ENCODE data around the gene ANKS1A. TPM values are rescaled to one million over a fixed set of nuclear protein-coding genes. Genes with fewer than 3 reads are reported as not detected.

ANKS1A gene
- total and polyA plus RNA-seq, 3 donors from 2014 or later: 44.2 to 96.9 (median 95.9) TPM

- intact Hi-C loops (cut with DNase I; ENCODE audit: low total_unique reads): no loop called here
- Histone ChIP-seq H3K36me3 (ENCODE audit: low read depth, missing control alignments) (no peaks in the 10 kb centered on the region), H3K27me3 (no peaks in the 10 kb centered on the region), H3K4me3 (no peak overlapping the region), H3K4me1 (peaks cover 11% of the 10 kb centered on the region), H3K27ac (no peak overlapping the region), H3K9me3 (no peaks in the 10 kb centered on the region)
- 87 to 96% methylated on average over 7 to 9 of the region's 9 CpGs for WGBS, 2 donors
- peak; percentile 11 for DNase-seq
- no peak for TF ChIP-seq POLR2A (IDR thresholded peaks at IDR 0.05)
- TF ChIP-seq, protein P1, sequence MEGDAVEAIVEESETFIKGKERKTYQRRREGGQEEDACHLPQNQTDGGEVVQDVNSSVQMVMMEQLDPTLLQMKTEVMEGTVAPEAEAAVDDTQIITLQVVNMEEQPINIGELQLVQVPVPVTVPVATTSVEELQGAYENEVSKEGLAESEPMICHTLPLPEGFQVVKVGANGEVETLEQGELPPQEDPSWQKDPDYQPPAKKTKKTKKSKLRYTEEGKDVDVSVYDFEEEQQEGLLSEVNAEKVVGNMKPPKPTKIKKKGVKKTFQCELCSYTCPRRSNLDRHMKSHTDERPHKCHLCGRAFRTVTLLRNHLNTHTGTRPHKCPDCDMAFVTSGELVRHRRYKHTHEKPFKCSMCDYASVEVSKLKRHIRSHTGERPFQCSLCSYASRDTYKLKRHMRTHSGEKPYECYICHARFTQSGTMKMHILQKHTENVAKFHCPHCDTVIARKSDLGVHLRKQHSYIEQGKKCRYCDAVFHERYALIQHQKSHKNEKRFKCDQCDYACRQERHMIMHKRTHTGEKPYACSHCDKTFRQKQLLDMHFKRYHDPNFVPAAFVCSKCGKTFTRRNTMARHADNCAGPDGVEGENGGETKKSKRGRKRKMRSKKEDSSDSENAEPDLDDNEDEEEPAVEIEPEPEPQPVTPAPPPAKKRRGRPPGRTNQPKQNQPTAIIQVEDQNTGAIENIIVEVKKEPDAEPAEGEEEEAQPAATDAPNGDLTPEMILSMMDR (IDR thresholded peaks at IDR 0.05): no peak
Measured at GRCh38 chr6:35083507-35083906, 194.5 kb downstream of the ANKS1A start.

DNA sequence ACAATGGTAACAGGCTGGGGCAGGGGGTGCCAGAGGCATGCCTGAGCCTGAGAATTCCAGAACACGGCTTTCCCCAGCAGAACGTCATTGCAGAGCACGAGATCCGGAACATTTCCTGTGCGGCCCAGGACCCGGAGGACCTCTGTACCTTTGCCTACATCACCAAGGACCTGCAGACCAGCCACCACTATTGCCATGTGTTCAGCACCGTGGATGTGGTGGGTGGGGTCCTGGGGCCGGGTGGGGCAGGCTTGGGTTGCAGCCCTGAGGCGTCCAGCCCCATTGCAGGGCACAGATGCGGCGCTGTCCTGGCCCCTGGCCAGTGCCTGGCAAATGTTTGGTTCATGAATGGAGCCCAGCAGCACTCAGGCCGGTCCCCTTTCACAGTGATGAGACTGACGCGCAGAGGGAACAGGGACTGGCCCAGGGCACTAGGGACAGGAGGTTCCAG is 195.0 kb downstream of the ANKS1A start:
- Histone ChIP-seq H3K4me1 (peaks cover 17% of the 10 kb centered on the region), H3K9me3 (no peaks in the 10 kb centered on the region), H3K36me3 (ENCODE audit: low read depth, missing control alignments) (no peaks in the 10 kb centered on the region), H3K4me3 (no peak overlapping the region), H3K27me3 (no peaks in the 10 kb centered on the region), H3K27ac (no peak overlapping the region)
- WGBS, 2 donors: 81% methylated on average over 14 of the region's 14 CpGs
- TF ChIP-seq POLR2A (IDR thresholded peaks at IDR 0.05): no peak
- TF ChIP-seq, protein P1 (IDR thresholded peaks at IDR 0.05): no peak
- DNase-seq: peak; percentile 13
- intact Hi-C loops (cut with DNase I; ENCODE audit: low total_unique reads): no loop called here

GRCh38 chr6:35084511-35085203 is 195.6 kb downstream of the ANKS1A start:
- Histone ChIP-seq H3K4me3 (no peak overlapping the region), H3K27me3 (no peaks in the 10 kb centered on the region), H3K27ac (no peak overlapping the region), H3K36me3 (ENCODE audit: low read depth, missing control alignments) (no peaks in the 10 kb centered on the region), H3K4me1 (peaks cover 23% of the 10 kb centered on the region), H3K9me3 (no peaks in the 10 kb centered on the region)
- 89 to 90% methylated on average over 8 to 12 of the region's 12 CpGs for WGBS, 2 donors
- intact Hi-C loops (cut with DNase I; ENCODE audit: low total_unique reads): no loop called here
- peak; percentile 13 for DNase-seq
- no peak for TF ChIP-seq POLR2A (IDR thresholded peaks at IDR 0.05)
- TF ChIP-seq, protein P1 (IDR thresholded peaks at IDR 0.05): no peak

DNA sequence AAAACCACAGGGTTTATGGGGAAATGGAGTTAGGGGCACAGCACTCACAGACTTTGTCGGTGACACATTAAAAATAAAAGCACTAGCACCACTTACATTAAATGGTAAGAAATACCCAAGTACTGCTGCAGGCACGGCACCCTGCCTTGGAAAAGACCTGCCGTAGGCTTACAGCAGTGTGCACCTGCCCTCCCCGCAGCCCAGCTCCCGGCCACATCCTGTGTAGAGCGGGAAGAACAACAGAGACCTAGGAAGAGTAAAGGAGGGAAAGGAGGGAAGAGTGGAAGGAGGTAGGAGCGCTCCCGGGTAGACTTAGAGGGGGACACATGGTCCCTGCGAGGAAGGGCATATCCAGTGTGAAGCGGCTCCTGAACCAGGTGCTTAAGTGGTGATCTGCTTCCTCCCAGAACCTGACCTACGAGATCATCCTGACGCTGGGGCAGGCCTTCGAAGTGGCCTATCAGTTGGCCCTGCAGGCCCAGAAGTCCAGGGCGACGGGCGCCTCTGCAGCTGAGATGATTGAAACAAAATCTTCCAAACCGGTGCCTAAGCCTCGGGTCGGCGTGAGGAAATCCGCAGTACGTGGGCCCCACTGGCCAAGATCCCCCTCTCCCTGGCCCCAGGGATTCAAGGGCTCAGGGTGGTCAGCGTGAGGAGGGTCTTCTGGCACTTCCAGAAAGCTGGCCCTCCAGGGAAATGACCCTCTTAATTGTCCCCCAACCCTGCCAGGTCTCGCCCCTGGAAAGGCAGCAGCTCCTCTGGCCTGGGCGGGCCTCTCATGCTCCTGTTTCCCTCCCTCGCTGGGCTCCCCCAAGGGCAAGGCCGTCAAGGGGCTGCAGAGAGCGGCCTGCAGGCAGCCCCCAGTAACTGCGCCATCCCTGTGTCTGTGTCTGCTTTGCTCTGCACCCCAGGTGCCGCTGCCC is 196.6 kb downstream of the ANKS1A start:
- WGBS, 2 donors: 91 to 93% methylated on average over 17 to 30 of the region's 30 CpGs
- TF ChIP-seq, protein P1 (IDR thresholded peaks at IDR 0.05): no peak
- no peak for TF ChIP-seq POLR2A (IDR thresholded peaks at IDR 0.05)
- H3K9me3 ChIP-seq: no peaks in the 10 kb centered on the region
- H3K36me3 ChIP-seq (ENCODE audit: low read depth, missing control alignments): no peaks in the 10 kb centered on the region
- H3K27me3 ChIP-seq: no peaks in the 10 kb centered on the region
- H3K27ac ChIP-seq: no peak overlapping the region
- H3K4me1 ChIP-seq: peaks cover 28% of the 10 kb centered on the region
- intact Hi-C loops (cut with DNase I; ENCODE audit: low total_unique reads): no loop called here
- no peak overlapping the region for H3K4me3 ChIP-seq
- DNase-seq: no peak

Measured in testis (tissue), 3 donors.